ENCODE measurements around the gene C9orf153. TPM values are rescaled to one million over a fixed set of nuclear protein-coding genes. Genes with fewer than 3 reads are reported as not detected.
"Not testable (repeated sequence)": the region's sequence is repeated elsewhere in the genome, so short reads cannot be mapped to it uniquely, and the experiment has no call there.

C9orf153 gene
- total RNA-seq, 1 donor from 2014 or later = 1.1 TPM

- peaks cover 42% of the 10 kb centered on the region for H3K36me3 Mint-ChIP-seq
- no peak for DNase-seq (ENCODE audit: extremely low spot score, unreplicated experiment)
- H3K27me3 Mint-ChIP-seq = no peaks in the 10 kb centered on the region
- TF ChIP-seq CTCF (conservative IDR thresholded peaks at IDR 0.05) = no peak
- no peak overlapping the region for H3K4me3 Mint-ChIP-seq
- H3K9me3 Mint-ChIP-seq = no peaks in the 10 kb centered on the region
- peaks cover 12% of the 10 kb centered on the region for H3K4me1 Mint-ChIP-seq (ENCODE audit: unreplicated experiment)
- no peak overlapping the region for H3K27ac Mint-ChIP-seq
Observed at GRCh38 chr9:86300701-86301100, 41.2 kb upstream of the C9orf153 start.

GRCh38 chr9:86298873-86299272 lies 39.4 kb upstream of the C9orf153 start:
- H3K27ac Mint-ChIP-seq = no peak overlapping the region

GRCh38 chr9:86290341-86290740 lies 30.9 kb upstream of the C9orf153 start:
- H3K27ac Mint-ChIP-seq; H3K36me3 Mint-ChIP-seq; H3K9me3 Mint-ChIP-seq; H3K4me1 Mint-ChIP-seq (ENCODE audit: unreplicated experiment); H3K4me3 Mint-ChIP-seq; H3K27me3 Mint-ChIP-seq; DNase-seq (ENCODE audit: extremely low spot score, unreplicated experiment): not testable (repeated sequence)

More at GRCh38 chr9:86298873-86299272, 39.4 kb upstream of the C9orf153 start:
- no peak for TF ChIP-seq CTCF (conservative IDR thresholded peaks at IDR 0.05)
- Mint-ChIP-seq H3K27me3 (no peaks in the 10 kb centered on the region), H3K36me3 (peaks cover 38% of the 10 kb centered on the region), H3K9me3 (no peaks in the 10 kb centered on the region), H3K4me3 (no peak overlapping the region), H3K4me1 (ENCODE audit: unreplicated experiment) (peaks cover 6% of the 10 kb centered on the region)
- DNase-seq (ENCODE audit: extremely low spot score, unreplicated experiment) = no peak

GRCh38 chr9:86288499-86289198 lies 29.2 kb upstream of the C9orf153 start:
- H3K9me3 Mint-ChIP-seq = no peaks in the 10 kb centered on the region
- no peak overlapping the region for H3K4me3 Mint-ChIP-seq
- peaks cover 5% of the 10 kb centered on the region for H3K4me1 Mint-ChIP-seq (ENCODE audit: unreplicated experiment)
- no peak for DNase-seq (ENCODE audit: extremely low spot score, unreplicated experiment)
- H3K27me3 Mint-ChIP-seq = no peaks in the 10 kb centered on the region
- TF ChIP-seq CTCF (conservative IDR thresholded peaks at IDR 0.05) = no peak
- H3K36me3 Mint-ChIP-seq = peaks cover under 1% of the 10 kb centered on the region
- H3K27ac Mint-ChIP-seq = no peak overlapping the region

GRCh38 chr9:86287013-86287412 lies 27.6 kb upstream of the C9orf153 start:
- peaks cover 11% of the 10 kb centered on the region for H3K4me1 Mint-ChIP-seq (ENCODE audit: unreplicated experiment)
- H3K9me3 Mint-ChIP-seq = no peaks in the 10 kb centered on the region
- peak; percentile 66 for TF ChIP-seq CTCF (conservative IDR thresholded peaks at IDR 0.05)
- H3K36me3 Mint-ChIP-seq = no peaks in the 10 kb centered on the region
- peak overlapping the region; percentile 67 for H3K27ac Mint-ChIP-seq
- H3K27me3 Mint-ChIP-seq = no peaks in the 10 kb centered on the region
- DNase-seq (ENCODE audit: extremely low spot score, unreplicated experiment) = no peak
- no peak overlapping the region for H3K4me3 Mint-ChIP-seq

- Mint-ChIP-seq H3K27me3 (no peaks in the 10 kb centered on the region), H3K27ac (no peak overlapping the region), H3K9me3 (no peaks in the 10 kb centered on the region), H3K36me3 (peaks cover 1% of the 10 kb centered on the region), H3K4me3 (no peak overlapping the region), H3K4me1 (ENCODE audit: unreplicated experiment) (peaks cover 14% of the 10 kb centered on the region)
- DNase-seq (ENCODE audit: extremely low spot score, unreplicated experiment) = no peak
- TF ChIP-seq CTCF (conservative IDR thresholded peaks at IDR 0.05) = no peak
Observed at GRCh38 chr9:86286278-86286677, 26.8 kb upstream of the C9orf153 start.
